HuH-7.5 (cell line): Measurements from ENCODE around the gene ZMYND11.
A peak's percentile ranks its signal among the peaks of the same experiment; 100 is the strongest.
"Not testable (repeated sequence)": the region's sequence is repeated elsewhere in the genome, so short reads cannot be mapped to it uniquely, and the experiment has no call there.

Experiments used
- DNase-seq: peaks from one replicate; pipeline ENCODE4 v3.0.0; 2011; ENCODE audit warnings: low spot score

Gene ZMYND11

DNA sequence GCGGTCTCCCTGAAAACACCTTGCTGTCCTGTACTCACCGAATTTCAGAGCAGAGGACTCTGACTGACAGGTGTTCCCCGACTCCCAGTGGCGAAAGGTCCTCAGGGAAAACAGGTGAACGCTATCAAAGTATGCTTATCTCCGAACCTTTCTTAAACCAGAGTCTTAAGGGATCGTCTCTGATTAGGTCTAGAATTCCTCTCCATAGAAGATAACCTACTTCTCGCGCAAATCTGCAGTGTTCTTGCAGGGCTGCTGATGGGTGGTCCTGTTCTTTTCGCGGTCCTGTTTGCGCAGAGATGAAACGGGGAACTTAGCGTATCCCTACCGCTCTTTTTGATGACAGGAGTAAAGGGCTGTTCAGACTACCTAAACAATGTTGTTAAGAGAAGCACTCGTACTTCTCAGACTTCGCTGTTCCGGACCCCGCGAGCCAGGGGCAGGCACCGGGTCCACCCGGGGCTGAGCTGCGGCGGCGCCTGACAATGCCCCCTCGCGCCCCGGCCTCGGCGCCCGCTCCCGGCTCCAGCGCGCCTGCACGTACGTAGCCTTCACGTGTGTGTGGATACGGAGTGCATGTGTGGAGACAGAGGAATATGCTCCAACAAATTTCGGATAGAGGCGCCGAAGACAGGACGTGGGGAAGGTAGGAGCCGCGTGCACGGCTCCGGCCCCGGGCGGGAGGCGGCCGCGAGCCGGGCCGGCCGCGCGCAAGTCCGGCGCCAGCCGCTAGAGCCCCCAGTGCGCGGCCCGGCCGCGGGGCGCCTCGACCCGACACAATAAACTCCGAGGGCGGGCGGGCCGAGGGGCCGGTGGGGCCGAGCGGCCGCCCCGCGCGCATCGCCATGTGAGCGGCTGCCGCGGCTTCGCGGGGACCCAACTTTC lies 766 bp upstream of the ZMYND11 start:
- peak; percentile 44 for DNase-seq

DNA sequence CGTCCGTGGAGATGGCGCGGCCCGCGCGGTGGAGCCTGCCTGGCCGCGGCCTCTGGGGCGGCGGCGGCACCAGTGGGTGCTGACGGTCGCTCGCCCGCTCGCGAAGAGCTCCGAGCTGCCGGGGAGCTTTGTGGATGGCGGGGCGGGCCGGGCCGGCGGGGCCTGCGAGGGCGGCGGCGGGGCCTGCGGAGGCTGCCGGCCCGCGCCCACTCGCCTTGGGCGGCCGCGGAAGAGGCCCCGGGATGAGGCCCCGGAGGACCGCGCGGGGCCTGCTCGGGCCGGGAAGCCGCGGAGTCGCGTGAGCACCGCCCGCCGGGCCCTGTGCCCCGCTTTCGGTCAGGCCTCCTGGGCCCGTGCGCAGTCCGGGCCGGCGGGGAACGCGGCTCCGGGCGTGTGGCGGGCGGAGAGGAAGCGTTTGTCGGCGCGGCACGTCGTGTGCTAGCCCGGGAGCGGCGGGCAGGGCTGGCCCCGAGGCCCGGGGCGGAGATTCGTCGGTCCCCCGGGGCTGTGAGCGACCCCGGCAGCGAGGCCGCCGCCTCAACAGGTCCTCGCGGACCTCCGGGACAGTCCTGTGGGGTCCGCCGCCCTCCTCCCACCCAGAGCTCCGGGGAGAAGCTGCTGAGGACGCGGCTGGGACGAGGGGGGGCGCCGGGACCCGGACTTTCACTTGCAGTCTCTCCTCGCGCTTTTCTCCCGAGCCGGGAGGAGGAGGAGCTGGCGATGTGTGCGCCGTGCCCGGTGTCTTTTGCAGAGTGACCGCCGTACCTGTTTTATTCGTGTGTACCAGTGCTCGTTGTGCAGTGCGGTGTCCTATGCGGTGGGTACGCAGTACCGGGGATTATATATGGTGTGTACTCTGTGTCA lies 578 bp downstream of the ZMYND11 start:
- DNase-seq = peak; percentile 53

DNA sequence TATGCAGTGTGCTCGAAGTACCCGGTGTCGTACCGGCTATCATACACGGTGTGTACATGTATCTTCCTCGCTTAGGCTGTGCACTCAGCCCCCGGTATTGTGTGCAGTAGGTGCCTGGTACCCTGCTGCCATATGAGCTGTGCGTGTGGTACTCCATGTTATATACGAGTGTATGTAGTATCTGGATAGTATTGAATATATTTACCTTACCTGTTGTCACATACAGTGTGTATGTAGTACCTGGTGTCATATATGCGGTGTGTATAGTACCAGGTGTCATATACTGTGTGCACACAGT lies 1.2 kb downstream of the ZMYND11 start:
- no peak for DNase-seq

DNA sequence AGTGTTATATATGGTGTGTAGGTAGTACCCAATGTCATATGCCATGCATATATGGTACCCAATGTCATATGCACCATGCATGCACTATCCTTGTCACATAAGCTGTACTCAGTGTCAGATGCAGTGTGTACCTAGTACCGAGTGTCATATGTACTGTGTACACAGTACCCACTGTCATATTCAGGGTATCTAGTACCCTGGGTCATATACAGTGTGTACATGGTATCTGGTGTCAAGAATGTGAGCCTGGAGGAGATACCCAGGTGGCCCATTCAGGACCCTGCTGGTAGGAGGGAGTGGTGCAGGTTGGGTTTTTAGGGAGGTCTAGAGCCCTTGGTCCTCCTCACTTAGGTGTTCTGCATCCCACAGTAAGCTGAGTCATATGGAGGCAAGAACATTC lies 1.8 kb downstream of the ZMYND11 start:
- peak; percentile 56 for DNase-seq

DNA sequence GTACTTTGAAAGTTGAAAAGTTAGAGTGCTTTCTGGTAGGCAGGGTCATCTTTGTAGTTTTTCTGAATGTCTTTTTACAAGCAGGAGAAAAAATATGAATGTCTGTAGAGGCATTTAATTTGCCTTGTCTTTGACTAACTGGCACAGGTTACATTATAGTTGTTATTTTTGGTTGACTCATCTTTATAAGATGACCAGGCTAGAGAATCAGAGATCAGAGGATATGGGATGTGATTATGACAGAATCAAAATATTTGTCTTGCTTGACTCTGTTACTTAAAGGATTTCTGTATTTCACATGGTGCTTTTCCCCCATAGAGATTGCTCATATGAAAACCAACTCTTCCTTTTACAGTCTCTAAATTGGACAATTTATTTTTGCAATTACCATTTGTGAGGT lies 2.4 kb downstream of the ZMYND11 start:
- DNase-seq = no peak

DNA sequence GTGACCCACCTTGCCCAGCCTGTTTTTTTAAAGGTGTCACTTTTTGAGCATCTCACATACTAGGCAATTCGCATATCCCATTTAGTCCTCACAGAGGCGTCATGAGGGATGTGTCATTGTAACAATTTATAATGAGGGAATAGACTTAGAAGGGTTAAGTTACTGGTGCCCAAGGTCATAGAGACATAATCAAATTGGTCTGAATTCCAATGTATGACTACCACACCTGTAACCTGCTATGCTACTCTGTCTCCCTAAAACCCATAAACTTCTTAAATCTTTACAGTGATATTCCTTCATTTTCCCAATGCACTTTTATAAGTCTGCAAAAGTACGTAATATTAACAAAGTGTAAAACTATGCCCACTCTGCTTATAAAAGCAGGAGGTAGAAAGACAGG lies 7.1 kb downstream of the ZMYND11 start:
- DNase-seq = no peak

DNA sequence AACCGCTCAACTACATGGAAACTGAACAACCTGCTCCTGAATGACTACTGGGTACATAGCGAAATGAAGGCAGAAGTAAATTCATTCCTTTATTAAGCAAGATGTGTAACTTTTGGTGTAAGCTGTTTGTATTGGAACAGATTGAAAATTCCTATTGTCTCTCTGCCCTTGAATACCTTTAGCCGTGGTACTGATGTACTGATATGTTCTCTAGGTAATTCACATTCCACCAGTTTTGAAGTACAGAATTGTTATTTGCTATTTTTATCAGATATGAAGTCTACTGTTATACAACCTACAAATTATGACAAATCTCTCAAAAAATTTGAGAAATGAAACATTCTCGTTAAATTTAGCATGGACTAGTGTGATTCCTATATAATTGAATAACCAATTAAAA lies 17.7 kb downstream of the ZMYND11 start:
- DNase-seq = no peak

DNA sequence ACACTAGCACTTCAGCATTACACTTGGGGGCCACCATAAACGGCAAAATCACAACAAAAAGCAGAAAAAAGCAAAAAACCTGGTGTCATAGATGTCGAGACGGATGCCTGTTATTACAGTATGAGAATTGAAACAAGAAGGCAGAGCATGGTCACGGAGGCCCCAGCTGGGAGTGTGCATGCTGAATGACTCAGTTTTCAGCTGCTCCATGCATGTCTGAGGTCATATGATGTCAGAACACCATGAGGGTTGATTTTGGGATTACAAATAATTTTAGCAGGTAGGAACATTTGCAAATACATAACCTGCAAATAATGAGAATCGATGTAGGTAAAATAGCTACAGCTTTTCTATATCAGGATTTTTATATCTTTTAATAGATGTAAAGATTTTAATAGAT lies 19.1 kb downstream of the ZMYND11 start:
- DNase-seq = no peak

DNA sequence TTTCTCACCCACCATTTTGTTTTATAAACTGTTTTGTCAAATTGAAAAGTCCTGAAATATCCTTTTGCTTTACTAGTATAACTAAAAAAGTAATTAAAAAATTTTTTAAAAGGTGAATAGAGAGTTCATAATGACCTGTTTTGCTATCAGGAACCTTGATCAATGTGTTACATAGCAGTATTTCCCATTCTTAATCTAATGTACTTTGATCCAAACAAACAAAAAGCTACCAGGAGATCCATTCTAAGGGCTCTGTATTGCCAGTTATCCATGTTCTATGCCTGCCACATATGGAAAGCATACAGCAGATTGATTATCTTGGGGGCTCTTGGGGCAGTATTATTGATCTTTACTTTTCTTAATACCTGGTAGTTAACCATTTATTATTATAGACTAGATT lies 32.1 kb downstream of the ZMYND11 start:
- no peak for DNase-seq

DNA sequence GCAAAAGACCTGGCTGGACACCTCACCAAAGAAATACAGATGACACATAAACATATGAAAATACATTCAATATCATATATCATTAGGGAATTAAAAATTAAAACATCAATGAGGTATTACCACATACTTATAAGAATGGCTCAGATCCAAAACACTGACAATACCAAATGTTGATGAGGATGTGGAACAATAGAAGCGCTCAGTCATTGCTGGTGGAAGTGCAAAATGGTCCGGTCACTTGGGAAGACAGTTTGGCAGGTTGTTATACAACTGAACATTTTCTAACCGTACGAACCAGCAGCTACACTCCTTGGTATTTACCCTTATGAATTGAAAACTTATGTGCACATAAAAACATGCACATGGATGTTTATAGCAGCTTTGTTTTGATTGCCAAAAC lies 38.5 kb downstream of the ZMYND11 start:
- no peak for DNase-seq

DNA sequence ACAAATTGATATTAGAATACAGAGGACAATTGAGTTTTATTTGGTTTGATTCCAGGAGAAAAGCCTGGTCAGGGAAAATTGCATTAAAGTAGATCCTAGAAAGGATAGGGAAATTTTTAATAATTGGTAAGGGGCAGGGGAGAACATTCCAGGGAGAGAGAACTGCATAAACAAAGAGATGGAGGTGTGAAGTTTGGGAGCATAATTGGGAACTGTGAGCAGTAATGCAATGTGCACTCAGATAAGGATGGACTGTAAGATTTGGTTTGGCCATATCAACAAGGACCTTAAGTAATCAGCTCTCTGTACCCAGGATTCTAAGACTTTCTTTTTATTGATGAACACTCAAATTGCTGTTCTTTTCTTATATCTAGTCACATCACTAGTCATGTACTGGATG lies 41.4 kb downstream of the ZMYND11 start:
- DNase-seq = no peak

DNA sequence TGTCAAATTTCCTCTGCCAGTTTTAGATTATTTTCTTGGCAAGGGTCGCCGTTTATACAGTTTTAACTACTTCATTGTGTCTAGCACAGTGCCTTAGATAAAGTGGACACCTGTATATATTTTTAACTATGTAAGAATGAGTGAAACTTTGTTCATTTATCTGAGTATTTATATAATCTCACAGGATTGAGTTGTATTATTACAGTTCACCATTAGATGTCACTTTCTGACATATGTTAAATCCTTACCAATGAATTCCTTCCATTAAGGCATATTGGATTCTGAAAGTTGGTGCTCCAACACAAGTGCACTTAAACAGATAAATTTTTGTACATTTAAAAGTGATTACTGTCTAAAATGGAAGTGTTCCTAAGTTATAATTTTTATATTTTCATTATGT lies 43.0 kb downstream of the ZMYND11 start:
- no peak for DNase-seq

DNA sequence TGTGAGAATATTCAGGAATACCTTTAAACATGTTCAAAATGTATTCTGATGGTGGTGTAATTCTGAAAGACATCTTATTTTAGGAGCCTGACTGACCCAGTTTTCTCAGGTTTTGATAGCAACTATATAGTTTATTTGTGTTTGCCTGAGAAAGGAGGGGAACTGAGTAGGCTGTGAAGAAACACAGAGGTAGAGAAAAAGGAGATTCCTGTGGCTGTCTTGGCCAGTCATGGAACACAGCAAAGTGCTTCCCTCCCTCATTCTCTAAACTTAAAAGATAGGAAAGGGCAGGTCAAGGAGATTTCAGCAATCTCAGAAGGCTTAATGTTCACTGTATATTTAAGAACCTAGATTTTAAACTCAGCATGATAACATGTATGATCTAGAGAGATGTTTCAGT lies 43.5 kb downstream of the ZMYND11 start:
- DNase-seq = no peak

DNA sequence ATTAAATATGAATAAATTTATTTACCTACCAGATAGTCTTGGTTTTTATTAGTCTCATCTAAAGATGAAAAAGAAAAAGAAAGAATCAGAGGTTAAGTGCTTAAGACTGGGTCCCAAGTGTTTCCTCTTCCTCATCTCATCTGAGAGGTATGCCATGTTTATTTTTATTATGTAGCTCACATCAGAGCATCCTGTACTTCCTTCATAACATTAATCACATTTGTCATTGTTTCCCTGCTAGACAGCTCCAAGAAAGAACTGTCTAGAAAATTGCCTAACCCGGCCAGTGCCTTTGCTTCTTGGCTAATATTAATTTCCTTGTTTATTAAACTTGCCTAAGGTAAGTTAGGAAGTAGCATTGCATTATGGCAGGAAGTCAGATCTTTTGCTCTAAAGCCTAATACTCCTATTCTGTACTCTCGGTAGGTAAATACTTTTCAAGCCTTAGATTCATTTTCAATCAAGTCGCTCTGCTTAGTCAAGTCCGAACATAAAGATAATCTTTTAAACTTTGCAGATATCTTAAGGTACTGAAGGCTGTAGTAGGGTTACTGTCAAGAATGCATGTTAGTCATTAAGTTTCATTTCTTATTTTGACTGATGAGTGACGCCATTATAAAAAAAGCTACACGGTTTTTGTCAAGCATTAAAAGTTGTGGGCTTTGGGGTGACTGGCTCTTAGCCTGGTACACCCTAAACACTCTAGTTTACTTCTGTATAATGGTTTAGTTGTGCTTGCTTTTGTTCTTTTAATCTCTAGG lies 47.4 kb downstream of the ZMYND11 start:
- DNase-seq = no peak

DNA sequence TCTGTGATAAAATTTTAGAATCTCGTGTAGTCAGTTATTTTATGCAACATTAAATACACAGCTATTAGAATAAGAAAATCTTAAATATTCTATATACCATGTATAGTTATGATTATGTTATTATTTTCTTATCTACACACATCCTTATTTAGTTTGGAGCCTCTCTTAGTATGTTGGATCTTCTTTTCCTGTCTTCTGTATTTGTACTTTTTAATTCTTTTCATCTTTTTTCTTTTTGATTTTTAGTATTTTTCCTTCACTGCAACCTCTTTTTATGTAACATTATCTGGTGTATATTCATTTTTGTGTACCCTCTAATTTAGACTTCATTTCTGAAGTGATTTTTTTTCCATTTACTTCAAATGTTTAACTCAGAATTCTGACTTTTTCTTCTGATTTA lies 48.9 kb downstream of the ZMYND11 start:
- DNase-seq = no peak

DNA sequence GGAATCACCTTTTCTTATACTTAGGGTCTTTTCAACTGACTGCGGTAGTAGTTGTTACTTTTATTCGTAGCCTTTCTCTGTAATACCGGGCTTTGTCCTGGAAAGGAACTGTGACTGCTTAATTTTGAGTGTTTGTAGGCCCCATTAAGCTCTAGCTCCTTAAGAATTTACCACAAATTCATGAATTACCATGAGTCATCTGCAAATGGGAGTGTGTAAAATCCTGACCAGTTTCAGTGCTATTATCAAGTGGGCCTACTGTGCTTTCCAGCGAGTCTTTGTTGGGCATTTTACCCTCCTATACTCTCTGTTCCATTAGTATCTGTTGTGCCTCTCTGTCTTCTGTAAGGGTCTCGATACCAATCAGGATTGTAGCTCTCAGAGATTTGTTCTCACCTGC lies 49.7 kb downstream of the ZMYND11 start:
- no peak for DNase-seq

DNA sequence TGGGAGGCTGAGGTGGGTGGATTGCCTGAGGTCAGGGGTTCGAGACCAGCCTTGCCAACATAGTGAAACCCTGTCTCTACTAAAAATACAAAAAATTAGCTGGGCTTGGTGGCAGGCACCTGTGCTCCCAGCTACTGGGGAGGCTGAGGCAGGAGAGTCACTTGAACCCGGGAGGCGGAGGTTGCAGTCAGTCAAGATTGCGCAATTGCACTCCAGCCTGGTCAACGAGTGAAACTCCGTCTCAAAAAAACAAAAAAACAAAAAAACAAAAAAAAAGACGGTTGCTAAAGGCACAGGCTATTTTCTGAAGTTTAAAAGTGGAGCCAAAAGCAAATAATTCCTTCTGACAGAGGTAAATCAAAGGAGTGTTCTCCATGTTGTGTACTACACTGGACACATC lies 50.3 kb downstream of the ZMYND11 start:
- not testable (repeated sequence) for DNase-seq

DNA sequence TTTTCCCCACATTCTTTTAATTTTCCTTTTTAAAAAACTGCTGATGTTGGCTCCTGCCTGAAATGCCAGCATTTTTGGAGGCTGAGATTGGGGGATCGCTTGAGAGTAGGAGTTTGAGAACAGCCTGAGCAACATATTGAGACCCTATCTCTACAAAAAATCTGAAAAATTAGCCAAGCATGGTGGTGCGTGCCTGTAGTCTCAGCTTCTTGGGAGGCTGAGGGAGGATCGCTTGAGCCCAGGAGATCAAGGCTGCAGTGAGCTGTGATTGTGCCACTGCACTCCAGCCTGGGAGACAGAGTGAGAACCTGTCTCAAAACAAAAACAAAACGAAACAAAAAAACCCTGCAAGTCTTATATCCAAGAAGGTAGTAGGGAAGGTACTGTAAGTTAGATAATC lies 51.7 kb downstream of the ZMYND11 start:
- no peak for DNase-seq

DNA sequence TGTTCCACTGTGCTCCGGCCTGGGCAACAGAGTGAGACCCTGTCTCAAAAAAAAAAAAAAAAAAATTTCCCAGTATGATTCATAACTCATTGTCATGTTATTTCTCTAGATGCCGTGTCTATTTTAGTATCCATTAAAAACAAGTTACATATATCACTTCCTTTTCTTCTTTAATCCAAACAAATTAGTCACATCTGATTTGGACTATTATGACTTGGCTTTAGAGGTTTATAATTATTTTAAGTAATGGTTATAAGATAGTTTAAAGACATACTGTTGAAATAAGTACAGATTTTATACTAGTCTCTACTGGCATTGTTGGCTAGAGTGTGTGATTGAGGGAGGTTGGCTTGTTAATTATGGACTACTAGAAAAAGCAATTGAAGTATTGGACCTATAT lies 53.3 kb downstream of the ZMYND11 start:
- no peak for DNase-seq

DNA sequence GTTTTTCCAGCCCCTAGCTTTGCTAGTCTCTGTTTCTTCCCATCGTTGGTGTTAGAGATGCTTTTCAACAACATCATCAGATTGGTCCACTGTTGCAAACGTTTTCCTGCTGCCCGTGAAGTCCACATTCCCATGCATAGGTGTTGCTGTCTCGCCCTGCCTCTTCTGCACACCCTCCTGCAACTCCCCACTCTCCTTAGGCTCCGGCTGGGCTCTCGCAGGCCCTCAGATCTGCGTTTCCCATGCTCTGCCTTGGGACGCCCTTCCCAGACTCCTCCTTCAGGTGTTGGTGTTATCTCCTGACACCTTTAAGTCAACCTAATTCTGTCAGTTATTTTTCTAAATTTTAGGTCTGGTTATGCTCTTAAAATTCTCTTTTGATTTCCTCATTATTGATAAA lies 55.0 kb downstream of the ZMYND11 start:
- DNase-seq = no peak

DNA sequence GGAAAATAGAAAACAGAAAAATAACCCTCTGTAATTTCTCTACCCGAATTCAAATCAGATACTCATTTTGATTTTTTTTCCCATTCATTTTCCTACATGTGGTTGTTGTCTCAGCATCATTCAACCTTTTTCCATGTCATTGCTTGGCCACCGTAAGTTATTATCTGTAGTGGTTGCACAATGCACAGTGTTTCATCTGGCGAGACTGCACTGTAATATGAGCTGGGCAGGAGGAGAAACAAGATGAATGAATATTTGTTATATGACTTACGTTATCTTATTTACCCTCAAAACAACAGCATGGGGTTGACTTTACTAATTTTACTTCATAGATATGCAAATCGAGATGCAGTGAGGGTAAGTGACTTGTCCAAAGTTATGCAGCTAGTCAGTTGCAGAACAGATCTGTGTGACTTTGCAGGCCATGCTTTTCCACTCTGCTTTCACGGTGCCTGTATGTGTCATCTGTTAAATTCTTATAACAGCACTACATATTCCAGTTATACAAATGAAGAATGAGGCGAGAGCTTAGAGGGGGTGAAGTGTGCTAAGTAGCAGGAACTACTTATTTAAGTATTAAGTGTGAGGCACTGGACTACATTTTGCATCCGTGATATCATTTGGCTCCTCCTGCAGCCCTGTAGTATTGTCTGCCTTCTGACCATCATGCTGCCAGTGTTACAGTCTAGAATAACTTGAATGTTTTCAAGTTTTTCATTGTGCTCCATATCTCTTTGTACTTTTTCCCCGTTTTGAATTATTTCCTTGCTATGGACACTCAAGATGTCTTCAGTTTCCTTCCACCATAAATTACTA lies 56.7 kb downstream of the ZMYND11 start:
- peak; percentile 19 for DNase-seq

DNA sequence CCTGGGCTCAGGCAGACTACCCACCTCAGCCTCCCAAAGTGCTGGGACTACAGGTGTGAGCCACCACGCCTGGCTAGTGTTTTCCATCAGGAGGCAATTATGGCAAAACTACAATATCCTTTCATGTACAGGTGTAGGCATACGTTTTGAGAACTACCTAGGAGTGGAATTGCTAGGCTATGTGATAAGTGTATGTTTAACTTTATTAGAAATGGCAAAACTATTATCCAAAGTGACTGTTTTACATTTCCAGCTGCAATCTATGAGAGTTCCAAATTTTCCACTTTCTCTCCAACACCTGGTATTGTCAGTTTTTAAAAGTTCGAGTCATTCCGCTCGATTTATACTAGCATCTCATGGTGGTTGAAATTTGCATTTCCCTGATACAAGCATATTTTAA lies 59.0 kb downstream of the ZMYND11 start:
- no peak for DNase-seq
